Measurements from ENCODE around the gene MTERF1.
"Not testable (repeated sequence)": the region's sequence is repeated elsewhere in the genome, so short reads cannot be mapped to it uniquely, and the experiment has no call there.

The MTERF1 gene

DNA sequence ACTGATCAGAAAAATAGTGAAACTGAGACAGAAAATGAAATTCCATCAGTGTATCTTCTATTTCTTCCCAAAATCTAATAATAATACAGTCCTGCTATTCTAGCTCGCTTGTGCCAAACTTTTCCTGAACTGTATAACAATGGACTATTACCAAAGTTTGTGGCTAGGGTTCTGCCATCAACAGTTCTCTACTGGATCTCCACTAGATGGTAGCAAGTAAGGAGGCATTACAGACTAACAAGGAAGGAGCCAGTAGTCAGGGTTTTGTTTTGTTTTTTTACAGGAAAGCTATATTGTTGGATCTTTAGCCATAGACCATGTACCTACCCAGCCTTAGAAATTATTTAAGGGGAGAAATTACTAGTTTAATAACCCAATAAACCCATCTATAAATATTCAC is 10.8 kb downstream of the MTERF1 start:
- H3K4me3 ChIP-seq (ENCODE audit: low read depth, low read length): no peak overlapping the region
- TF ChIP-seq, protein P1, sequence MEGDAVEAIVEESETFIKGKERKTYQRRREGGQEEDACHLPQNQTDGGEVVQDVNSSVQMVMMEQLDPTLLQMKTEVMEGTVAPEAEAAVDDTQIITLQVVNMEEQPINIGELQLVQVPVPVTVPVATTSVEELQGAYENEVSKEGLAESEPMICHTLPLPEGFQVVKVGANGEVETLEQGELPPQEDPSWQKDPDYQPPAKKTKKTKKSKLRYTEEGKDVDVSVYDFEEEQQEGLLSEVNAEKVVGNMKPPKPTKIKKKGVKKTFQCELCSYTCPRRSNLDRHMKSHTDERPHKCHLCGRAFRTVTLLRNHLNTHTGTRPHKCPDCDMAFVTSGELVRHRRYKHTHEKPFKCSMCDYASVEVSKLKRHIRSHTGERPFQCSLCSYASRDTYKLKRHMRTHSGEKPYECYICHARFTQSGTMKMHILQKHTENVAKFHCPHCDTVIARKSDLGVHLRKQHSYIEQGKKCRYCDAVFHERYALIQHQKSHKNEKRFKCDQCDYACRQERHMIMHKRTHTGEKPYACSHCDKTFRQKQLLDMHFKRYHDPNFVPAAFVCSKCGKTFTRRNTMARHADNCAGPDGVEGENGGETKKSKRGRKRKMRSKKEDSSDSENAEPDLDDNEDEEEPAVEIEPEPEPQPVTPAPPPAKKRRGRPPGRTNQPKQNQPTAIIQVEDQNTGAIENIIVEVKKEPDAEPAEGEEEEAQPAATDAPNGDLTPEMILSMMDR (IDR thresholded peaks at IDR 0.05; ENCODE audit: control insufficient read depth, extremely low read depth, insufficient read depth): peak; percentile 52
- DNase-seq (ENCODE audit: low read depth): peak; percentile 4

DNA sequence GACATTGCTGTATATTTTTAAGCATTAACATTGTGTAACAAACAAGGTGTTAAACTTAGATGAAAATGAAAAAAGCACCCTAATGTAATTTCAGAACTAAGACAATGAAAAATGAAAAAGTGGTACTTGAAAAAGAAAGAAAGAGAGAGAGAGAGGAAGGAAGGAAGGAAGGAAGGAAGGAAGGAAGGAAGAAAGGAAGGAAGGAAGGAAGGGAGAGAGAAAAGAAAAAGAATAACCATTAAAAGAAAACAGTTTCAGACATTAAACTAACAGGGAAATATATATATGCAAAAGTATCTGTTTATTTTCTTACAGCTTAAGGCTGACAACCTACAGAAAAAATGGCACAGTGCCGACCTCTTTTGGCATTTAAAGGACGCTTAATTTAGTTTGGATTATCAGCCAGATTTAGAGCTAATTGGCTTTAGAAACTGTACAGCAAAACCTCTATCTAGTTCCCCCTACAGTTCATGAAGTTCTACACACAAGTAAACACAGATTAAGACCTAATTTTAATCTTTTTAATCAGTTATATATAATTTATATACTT is 13.8 kb downstream of the MTERF1 start:
- H3K4me3 ChIP-seq (ENCODE audit: low read depth, low read length): no peak overlapping the region
- TF ChIP-seq, protein P1 (IDR thresholded peaks at IDR 0.05; ENCODE audit: control insufficient read depth, extremely low read depth, insufficient read depth): no peak
- DNase-seq (ENCODE audit: low read depth): no peak

DNA sequence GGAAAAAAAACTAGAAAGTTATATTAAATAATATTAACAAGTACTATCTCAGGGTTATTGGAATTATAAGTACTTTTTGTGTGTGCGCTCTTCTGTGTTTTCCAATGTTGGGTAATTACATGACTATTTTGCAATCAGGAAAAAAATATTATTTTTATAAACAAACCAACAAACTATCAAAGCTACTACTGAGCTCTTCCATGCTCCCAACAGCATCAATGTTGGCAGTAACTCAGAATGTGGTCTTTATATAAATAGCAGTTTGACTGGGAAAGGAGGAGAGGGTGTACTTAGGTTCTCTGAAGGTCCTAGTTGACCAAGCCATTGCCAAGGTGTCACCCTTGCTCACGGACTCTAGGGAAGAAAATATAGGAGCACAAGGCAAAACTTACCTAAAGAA is 15.0 kb downstream of the MTERF1 start:
- H3K4me3 ChIP-seq (ENCODE audit: low read depth, low read length): no peak overlapping the region
- DNase-seq (ENCODE audit: low read depth): no peak
- TF ChIP-seq, protein P1 (IDR thresholded peaks at IDR 0.05; ENCODE audit: control insufficient read depth, extremely low read depth, insufficient read depth): no peak

- not testable (repeated sequence) for DNase-seq (ENCODE audit: low read depth); H3K4me3 ChIP-seq (ENCODE audit: low read depth, low read length)
Observed at GRCh38 chr7:91864604-91865003, 15.9 kb downstream of the MTERF1 start.

- H3K4me3 ChIP-seq (ENCODE audit: low read depth, low read length): no peak overlapping the region
- TF ChIP-seq, protein P1 (IDR thresholded peaks at IDR 0.05; ENCODE audit: control insufficient read depth, extremely low read depth, insufficient read depth): no peak
- DNase-seq (ENCODE audit: low read depth): no peak
Observed at GRCh38 chr7:91864070-91864469, 16.4 kb downstream of the MTERF1 start.

DNA sequence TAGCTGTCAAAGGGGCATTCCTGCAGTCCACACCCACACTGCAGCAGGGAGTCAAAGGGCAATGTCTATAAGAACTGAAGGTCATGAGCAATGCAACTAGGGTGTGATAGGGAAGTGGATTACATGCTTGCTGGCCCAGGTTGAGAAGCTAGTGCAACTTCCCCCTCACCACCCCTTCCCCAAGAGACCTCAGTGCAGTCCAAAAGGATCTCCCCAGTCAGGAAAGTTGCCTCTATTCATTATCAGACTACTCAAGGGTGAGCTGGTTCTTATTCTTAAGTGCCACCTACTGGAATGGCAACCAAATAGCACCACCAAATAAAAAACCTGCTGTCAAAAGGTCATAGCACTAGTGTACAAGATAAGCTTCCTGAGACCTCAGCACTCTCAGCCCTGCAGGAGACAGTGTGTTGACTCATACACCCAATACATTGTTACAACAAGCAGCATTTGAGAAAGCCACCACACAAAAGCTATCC is 28.2 kb downstream of the MTERF1 start:
- TF ChIP-seq, protein P1 (IDR thresholded peaks at IDR 0.05; ENCODE audit: control insufficient read depth, extremely low read depth, insufficient read depth): peak; percentile 63
- no peak overlapping the region for H3K4me3 ChIP-seq (ENCODE audit: low read depth, low read length)
- peak; percentile 8 for DNase-seq (ENCODE audit: low read depth)

DNA sequence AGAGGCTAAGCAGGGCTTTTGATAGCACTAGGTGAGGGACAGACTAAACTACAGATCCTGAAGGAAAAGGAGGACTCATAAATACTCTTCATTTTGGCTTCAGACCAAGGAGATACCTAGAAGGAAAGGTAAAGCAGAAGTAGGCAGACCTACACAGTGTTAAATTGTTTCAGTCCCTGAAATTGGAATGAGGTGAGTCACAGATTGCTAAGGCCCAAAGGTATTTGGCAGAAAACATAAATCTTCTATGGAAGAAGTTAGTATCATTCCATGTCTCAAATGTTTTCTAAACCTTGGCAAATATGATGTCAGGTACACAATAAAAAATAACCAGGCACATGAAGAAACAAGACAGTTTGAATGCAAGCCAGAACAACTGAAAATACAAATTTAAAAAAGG is 30.0 kb downstream of the MTERF1 start:
- H3K4me3 ChIP-seq (ENCODE audit: low read depth, low read length): no peak overlapping the region
- DNase-seq (ENCODE audit: low read depth): peak; percentile 30
- TF ChIP-seq, protein P1 (IDR thresholded peaks at IDR 0.05; ENCODE audit: control insufficient read depth, extremely low read depth, insufficient read depth): no peak

All from LNCaP clone FGC (cell line).